Measurements from ENCODE around the gene HGF.
"Not testable (repeated sequence)": the region's sequence is repeated elsewhere in the genome, so short reads cannot be mapped to it uniquely, and the experiment has no call there.

HGF gene

DNA sequence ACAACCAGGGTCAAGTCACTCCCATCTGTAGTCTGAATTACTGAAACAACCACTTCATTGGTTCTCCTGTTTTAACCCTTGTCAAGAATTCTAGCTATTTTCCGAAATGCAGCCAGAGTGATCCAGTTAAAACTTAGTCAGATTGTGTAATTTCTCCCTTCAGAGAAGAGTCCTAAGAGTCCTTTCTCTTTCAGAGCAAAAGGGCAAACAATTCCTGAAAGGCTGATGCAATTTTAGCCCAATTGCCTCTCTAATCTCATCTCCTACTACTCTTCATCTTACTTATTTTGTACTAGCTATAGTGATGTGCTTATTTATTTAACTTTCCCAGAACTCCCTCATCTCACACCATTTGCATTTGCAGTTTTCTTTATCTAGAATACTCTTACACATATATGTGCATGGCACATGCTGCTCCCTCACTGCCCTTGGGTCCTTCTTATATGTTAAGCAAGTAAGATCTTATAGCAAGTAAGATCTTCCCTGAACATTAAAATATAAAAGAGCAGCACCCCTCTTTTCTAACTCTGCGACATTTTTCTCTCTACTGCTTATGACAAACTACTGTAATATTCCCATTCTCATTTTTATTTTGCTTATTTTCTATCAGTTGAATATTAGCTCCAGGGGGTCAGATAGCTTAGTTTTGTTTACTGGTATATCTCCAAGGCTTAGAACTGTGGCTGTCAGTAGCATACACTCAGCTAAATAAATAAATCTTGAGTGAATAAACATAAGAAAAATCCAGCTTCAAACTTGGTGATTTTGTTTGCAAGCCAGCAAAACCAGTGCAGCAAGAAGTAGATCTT lies 44.6 kb downstream of the HGF start:
- in situ Hi-C loops (cut with MboI; ENCODE audit: low sequenced_read_pairs), result no loop called here

DNA sequence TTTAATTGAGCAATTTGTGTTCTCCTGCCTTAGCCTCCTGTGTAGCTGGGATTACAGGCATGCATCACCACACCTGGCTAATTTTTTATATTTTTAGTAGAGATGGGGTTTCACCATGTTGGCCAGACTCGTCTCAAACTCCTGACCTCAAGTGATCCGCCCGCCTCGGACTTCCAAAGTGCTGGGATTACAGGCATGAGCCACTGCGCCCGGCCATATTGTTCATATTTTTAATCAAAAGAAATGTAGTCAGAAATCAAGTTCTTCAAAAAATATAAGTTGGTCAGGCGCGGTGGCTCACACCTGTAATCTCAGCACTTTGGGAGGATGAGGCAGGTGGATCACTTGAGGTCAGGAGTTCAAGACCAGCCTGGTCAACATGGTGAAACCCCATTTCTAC lies 47.6 kb downstream of the HGF start:
- in situ Hi-C loops (cut with MboI; ENCODE audit: low sequenced_read_pairs), result not testable (repeated sequence)

DNA sequence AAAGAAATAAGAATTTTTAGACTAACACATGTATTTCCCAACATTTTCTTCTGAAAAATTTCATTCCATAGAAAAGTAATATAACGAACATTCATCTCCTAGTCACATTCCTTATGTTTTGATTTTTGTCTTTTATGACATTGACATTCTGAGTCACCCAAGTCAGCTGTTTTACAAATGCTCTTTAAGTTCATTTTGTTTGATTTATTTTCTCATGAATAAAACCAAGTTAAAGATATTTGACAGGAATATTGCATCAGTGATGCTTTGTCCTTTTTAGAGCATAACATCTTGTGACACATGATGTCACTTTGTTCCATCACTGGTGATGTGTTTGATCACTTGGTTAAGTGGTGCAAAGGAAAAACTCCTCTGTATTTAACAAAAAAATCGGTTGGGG lies 48.4 kb downstream of the HGF start:
- in situ Hi-C loops (cut with MboI; ENCODE audit: low sequenced_read_pairs), result no loop called here

DNA sequence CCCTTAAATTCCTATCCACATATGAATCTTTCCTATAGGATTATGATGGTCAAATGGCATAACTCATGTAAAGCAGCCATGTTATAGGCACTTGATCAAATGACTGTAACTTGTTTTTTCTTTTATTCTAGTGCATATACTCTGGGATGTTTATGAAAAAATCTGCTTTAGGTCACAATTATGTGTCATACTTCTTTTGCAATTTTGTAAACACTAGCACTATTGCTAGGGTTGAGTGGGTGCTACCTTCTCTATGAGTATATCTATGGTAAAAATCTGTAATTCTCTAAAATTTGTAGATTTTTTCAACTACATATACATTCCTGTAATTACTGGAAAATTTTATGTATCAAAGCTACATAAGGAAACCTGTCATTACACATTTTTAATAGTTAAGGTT lies 50.0 kb downstream of the HGF start:
- in situ Hi-C loops (cut with MboI; ENCODE audit: low sequenced_read_pairs), result no loop called here

DNA sequence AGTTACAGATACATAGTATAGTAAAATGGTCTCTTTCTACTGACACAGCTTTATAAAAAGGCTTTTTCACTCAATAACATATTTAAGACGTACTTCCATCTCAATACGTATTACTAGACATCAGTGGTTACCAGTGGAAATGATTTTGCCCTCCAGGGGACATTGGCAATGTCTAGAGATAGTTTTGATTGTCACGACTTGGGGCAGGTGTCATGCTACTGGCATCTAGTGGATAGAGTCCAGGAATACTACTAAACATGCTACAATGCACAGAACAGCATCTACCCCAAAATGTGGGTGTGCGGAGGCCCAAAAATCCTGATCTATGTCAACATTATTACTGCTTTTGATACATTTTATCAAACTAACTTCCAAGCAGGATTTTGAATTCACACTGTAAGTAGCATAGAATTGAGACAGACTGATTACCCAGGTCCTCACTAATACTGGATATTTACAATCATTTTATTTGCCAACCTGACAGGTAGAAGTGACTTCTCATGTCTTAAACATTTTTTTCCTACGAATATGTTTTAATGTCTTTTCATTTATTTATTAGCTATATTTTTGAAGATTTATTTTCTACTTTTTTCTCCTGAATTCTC lies 53.8 kb downstream of the HGF start:
- in situ Hi-C loops (cut with MboI; ENCODE audit: low sequenced_read_pairs), result no loop called here

DNA sequence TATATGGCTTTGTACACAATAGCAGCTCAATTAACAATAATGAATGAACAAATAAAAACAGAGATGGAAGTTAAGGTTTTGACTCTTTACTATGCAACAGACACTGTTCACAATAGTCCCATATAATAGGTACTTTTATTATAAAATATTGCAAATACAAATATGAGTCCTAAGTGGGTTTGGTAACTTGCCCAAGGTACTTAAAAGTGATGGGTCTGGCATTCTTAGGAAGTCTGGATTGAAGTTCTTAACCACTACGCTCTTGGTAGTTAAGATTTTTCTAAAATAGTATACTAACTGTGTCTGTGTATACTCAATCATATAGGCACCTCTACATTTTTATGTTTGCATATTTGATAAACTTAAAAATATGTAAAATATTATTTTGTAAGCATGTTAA lies 55.5 kb downstream of the HGF start:
- in situ Hi-C loops (cut with MboI; ENCODE audit: low sequenced_read_pairs), result no loop called here

DNA sequence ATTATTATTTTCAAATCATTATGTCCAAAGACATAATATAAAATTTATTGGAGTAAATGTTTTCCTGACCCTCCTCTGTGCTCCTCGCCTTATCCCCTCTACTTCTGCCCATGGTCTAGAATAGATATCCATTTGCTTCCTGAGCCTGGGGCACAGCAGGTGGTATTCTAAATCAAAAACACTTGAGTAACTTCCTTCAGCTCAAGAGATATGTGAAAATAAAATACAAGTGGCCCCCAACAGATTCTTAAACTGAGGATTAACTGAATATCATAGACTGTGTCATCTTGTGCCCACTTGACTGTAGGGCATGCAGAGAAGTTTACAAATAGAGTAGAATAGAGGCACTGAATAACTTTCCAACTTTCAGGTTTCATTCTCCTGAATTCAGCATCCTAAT lies 59.1 kb downstream of the HGF start:
- in situ Hi-C loops (cut with MboI; ENCODE audit: low sequenced_read_pairs), result no loop called here

DNA sequence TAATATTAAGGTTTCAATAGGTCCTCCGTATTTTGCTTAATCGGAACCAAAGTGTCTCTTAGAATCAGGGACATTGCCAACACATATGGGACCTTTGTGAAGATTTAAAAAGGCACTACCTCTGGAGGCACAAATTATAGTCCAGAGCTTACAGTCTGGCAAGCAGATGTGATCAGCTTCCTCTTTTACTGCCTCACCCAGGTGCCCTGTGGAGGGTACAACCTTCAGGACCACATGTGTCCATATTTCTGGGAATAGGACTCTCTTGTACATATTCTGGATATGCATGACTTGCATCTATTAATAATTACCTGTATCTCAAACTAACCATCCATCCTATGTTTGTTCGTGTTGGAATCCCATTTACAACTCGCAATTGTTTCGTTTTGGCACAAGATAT lies 60.0 kb downstream of the HGF start:
- in situ Hi-C loops (cut with MboI; ENCODE audit: low sequenced_read_pairs), result no loop called here

DNA sequence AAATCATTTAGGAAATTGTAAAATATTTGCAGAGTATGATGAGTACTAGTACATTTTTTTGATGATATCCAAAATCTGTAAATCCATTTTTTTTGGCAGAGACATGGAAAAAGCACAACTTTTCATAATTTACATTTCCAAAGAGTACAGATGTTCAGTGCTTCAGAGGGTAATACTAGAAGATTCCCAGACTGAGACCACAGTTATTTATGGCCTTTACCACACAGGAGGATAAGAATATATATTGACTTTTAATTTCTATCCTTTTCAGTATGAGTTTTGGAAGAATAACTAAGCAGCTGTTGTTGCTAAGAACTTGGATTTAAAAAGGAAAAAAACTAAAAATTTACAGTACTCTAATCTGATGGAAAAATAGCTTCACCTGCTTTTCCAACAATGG lies 61.9 kb downstream of the HGF start:
- in situ Hi-C loops (cut with MboI; ENCODE audit: low sequenced_read_pairs), result no loop called here

DNA sequence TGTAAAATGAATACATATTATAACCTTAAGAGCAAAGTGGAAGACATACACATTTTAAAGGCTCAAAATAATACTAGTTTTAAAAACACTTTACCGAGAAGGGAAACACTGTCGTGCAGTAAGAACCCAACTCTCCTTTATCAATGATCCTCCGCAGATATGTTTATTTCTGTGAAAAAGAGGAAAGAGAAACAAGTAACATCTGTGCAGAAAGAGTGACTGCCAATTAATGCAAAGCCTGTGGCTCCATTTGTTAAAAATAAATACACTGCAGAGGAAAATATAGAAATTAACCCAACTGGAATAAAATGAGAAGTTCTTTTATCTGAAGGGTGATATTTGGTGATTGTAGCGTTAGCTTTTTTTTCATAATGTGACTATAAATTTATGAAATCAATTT lies 62.7 kb downstream of the HGF start:
- in situ Hi-C loops (cut with MboI; ENCODE audit: low sequenced_read_pairs), result no loop called here

DNA sequence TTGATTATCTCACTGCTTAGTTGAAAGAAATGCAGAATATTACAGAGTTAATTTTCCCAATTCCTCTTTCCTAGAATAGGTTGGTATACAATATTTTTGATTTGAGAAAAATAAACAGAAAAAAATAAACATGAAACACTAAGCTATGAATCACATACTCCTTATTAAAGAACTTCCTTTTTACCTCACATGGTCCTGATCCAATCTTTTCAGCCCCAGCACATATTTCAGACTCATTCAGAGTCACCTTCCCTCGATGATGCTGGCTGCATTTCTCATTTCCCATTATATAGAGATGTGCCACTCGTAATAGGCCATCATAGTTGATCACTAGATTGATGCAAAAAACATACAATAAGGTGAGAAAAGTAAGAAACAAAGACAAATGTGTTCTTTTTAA lies 64.6 kb downstream of the HGF start:
- in situ Hi-C loops (cut with MboI; ENCODE audit: low sequenced_read_pairs), result no loop called here

DNA sequence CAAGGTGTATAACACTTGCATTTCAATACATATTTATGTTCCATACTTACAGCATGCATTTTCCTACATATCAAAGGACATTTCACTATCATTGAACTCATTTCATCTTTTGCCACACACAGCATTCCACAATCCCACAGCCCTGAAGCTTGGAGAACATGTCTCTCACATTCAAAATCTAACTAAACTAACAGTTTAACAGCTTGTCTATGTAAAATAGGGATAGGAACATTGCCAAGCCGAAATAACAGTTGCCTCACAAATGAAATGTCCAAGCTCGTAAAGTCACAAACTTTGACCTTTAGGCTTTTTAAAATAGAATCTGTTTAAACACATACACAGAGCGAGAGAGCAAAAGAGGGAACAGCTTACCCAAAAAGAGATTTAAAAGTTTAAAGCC lies 65.3 kb downstream of the HGF start:
- in situ Hi-C loops (cut with MboI; ENCODE audit: low sequenced_read_pairs), result no loop called here

DNA sequence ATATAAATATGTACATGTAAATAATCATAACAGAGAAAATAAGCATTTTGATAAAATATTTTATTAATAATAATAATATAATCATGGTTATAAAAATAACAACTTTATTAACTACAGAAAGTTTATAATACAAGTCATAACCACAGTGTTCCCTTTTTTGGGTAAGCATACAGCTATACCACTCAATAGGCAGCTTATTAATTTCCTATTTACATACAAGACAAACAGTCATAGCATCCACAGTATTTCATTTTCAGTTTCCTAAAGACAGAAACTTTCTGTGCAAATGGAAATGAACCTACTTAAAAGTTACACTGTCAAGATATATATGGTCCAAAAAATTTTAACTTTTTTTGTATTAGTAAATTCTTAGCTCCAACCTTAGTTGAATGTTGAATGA lies 70.9 kb downstream of the HGF start:
- in situ Hi-C loops (cut with MboI; ENCODE audit: low sequenced_read_pairs), result no loop called here

DNA sequence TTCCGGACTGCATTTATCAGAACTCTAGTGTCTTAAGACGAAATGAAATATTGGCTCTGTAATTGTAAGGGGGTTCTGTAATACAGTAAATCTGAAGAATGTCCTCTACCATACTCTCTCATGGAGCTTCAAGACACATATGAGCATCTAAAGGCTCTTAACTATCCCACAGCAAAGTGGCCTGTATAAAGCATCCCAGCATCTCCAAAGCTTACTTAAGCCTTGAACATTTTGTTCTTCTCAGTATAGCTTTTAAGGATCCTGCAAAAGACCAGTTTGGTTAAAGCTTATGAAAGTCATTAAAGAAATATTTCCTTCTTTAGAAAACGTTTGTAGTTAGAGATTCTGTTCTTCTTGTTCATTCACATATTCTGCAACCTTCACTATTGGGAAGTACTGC lies 75.1 kb downstream of the HGF start:
- in situ Hi-C loops (cut with MboI; ENCODE audit: low sequenced_read_pairs), result no loop called here

DNA sequence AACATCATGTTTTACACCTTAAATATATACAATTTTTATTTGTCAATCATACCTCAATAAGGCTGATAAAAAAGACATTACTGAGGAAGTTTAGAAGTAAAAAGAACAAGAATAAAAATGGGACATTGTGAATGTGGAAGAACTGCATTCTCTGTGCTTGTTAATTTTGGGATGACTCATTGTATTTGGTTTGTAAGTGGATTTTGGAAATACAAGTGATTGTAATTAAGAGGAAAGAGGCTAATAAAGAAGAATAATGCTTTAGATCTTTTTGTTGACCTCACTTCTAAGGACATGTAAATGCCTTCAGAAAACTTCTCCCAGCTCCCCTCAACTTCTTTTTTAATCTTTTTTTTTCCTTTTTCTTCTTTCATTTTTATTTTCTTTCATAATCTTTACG lies 76.0 kb downstream of the HGF start:
- in situ Hi-C loops (cut with MboI; ENCODE audit: low sequenced_read_pairs), result no loop called here

DNA sequence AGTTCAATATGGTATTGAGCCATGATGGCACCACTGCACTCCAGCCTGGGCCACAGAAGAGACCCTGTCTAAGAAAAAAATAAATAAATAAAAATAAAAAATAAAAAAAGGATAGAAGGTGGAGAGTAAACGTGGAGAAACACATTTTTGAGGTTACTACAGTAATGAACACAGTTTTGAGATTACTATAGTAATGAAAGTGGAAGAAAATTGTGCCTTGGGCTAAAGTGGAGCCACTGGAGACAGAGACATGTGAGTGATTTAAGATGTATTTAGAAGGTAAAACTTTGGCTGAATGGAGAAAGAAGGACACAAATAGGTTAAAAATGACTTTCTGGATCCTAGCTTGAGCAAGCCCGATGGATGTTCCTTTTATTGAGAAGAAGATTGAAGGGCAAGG lies 76.8 kb downstream of the HGF start:
- in situ Hi-C loops (cut with MboI; ENCODE audit: low sequenced_read_pairs), result no loop called here

DNA sequence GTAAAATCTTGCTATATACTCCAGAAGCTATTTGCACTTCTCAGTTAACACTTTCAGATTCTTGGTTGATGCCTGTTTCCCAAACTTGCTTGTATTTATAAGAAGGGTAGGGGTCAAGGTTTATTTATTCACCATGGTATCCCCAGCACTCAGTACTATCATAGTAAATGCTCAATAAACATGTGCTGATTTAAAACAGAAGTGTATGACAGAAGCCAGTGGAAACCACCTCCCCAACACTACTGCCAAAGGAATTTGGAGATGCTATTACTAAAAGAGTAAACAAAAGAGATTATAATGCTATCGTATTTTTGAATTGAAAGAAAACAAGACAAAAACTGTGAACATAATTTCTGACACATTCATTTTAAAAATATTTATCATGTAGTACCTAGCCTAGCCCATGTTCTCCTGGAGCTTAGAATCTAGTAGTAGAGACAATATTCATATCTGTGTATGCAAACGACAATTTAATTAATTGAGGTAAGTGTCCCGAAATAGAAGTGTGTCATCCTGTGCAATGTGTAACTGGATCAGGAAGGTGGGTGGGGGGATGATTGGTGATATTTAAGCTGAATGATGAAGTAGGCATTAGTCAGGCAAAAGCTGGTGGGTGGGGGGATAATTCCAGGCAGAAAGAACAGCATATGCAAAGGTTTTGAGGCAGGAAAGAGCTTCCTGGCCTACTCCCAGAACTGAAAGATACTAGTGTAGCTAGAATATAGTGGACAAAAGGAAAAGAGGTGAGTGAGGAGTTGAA lies 77.5 kb downstream of the HGF start:
- in situ Hi-C loops (cut with MboI; ENCODE audit: low sequenced_read_pairs), result no loop called here

DNA sequence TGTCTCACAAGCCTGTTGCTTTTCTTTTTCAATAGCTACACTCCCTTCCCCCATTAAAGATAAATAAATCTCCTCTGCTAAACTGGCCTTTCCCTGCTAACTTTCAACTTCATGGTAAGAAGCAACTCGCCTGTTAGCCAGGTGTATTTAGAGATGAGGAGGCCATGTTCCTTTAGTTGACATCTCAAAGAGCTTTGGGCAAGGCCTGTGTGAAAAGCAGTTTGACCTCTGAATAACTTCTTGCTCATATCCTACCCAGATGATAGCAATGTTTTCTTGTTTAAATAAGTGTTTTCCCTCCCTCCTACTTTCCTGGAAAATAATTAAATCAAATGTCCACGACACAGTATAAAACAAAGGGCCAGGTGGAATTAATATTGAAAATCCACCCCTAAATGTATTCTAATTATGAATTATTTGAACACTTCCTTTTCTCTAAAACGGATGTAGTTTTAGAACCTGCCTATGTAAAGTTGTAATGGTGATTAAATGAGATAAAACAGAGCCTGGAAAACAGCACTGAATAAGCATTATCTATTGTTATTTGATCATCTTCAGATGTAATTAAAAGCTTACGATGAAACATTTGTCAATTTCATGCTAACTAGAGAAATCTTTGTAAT lies 78.5 kb downstream of the HGF start:
- in situ Hi-C loops (cut with MboI; ENCODE audit: low sequenced_read_pairs), result no loop called here

DNA sequence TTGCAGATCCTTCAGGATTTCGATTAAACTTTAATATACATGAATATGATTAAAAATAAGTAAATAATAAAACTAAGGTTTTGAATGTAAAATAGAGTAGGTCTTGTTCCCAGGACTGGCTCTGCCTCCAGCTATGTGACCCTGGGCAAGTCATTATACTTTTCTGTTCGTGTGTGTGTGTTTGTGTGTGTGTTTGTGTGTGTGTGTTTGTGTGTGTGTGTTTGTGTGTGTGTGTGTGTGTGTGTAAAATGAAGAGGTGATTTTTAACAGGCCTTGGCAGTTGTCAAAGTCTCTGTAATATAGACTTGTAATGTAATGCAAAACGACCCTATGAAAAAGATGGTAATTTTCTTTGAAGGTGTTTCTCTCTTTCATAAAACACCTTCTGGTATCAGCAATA lies 79.2 kb downstream of the HGF start:
- in situ Hi-C loops (cut with MboI; ENCODE audit: low sequenced_read_pairs), result no loop called here

DNA sequence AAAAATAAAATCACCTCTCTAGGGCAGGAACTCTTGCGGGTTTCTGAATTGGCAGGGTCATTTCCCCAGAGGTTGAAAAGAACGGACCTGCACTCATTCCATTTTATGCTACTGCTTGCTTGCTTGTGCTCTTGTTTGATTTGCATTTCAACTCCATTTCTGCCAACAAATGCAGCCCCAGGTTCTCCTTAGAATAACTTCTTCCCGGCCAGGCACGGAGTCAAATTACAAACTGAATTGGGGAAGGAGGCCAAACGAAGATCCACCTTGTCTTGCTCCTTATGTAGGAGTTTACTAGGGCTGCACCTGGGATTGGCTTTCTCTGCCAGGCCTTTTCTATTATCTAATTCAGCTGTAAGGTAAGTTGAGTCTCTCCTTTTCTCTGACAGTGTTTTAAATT lies 79.6 kb downstream of the HGF start:
- in situ Hi-C loops (cut with MboI; ENCODE audit: low sequenced_read_pairs), result no loop called here

DNA sequence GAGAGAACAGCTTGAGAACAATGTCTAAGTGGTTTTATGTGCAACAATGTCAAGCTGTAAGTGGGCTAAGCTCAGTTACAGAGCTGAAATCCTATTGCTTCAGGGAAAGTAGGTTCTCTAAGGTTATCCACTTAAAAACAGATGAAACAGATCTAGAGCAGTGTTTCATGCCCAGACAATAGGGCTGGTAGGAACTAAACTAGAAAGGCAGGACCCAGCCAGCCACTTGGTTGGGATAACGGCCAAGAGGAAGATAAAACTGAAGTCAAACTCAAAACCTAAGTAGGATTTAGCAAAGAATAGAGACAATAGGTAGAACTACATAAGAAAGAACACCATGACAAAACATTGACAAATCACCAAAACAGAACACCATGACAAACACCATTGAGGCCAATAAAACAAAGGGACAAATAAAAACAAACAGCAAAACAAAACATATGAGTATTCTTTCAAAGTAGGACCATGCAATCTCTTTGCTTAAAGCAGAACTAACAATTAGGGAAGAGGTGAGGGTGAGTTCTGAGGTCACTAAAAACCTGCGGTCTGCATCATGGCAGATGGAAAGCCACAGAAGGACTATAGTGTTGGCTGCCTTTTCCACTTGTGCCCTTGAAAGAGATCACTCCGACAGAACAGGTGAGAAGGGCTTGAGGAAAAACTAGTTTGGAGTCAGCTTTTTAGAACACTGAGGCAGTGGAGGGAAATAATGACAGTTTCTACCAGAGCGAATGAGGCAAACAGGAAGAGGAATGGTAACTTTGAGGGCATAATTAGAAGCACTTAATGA lies 81.0 kb downstream of the HGF start:
- in situ Hi-C loops (cut with MboI; ENCODE audit: low sequenced_read_pairs), result no loop called here
